Caco-2 (cell line): ENCODE data around the gene STT3B. TPM values are rescaled to one million over a fixed set of nuclear protein-coding genes. Genes with fewer than 3 reads are reported as not detected.

ENCODE experiments used
- BruUV-seq: library from RNA; stranded (reverse); fragments of 400-500 nt; replicated peaks from 2 replicates; lab custom pipeline; 2021; lab: Mats Ljungman, UMichigan
- CTCF ChIA-PET: fragments of 300-600 bp; sonication (Branson Sonifier 250); formaldehyde crosslinking; loops from one replicate; lab custom pipeline; 2022; ENCODE audit warnings: antibody characterized with exemption; lab: Charles Lee
- POLR2A ChIA-PET: fragments of 300-600 bp; sonication (Branson Sonifier 250); formaldehyde crosslinking; loops from one replicate; lab custom pipeline; 2022; ENCODE audit warnings: antibody characterized with exemption; lab: Charles Lee
- DNase-seq, 2 experiments: peaks; one replicate each; pipeline versions ENCODE4 v3.0.0 to v3.0.0-alpha.2; 2020 to 2022
- H3K27me3 ChIP-seq: replicated peaks from 2 replicates; pipeline ENCODE4 v1.6.0; 2011; ENCODE audit warnings: low read length; ENCODE audit not compliant: control insufficient read depth, insufficient read depth
- H3K36me3 ChIP-seq: 2 replicates; pipeline ENCODE4 v1.5.1; 2011; ENCODE audit warnings: low read length; ENCODE audit not compliant: control insufficient read depth, insufficient read depth
- H3K4me1 ChIP-seq: fragments of 250-450 bp; sonication (Bioruptor Pico); 2 replicates; pipeline ENCODE4 v1.5.1; 2020; ENCODE audit warnings: mild to moderate bottlenecking
- H3K4me3 ChIP-seq: 2 replicates; pipeline ENCODE4 v1.5.1; 2011; ENCODE audit warnings: low read depth, mild to moderate bottlenecking, control low read depth, low read length
- H3K9me3 ChIP-seq: fragments of 250-450 bp; sonication (Bioruptor Pico); 2 replicates; pipeline ENCODE4 v1.5.1; 2020; ENCODE audit warnings: mild to moderate bottlenecking, moderate library complexity
- H3K27ac Mint-ChIP-seq: one replicate; pipeline ENCODE4 v1.8.0; 2022; ENCODE audit warnings: mixed read lengths; ENCODE audit not compliant: unreplicated experiment
- H3K27me3 Mint-ChIP-seq: one replicate; pipeline ENCODE4 v1.8.0; 2022; ENCODE audit warnings: mixed read lengths; ENCODE audit not compliant: insufficient read depth, unreplicated experiment
- H3K36me3 Mint-ChIP-seq: one replicate; pipeline ENCODE4 v1.8.0; 2022; ENCODE audit warnings: mild to moderate bottlenecking, mixed read lengths; ENCODE audit not compliant: insufficient read depth, unreplicated experiment
- H3K4me1 Mint-ChIP-seq: one replicate; pipeline ENCODE4 v1.8.0; 2022; ENCODE audit warnings: low read depth, mixed read lengths; ENCODE audit not compliant: unreplicated experiment
- H3K4me3 Mint-ChIP-seq: one replicate; pipeline ENCODE4 v1.8.0; 2022; ENCODE audit warnings: mild to moderate bottlenecking, moderate library complexity, mixed read lengths; ENCODE audit not compliant: unreplicated experiment
- H3K9me3 Mint-ChIP-seq: one replicate; pipeline ENCODE4 v1.8.0; 2022; ENCODE audit warnings: mixed read lengths; ENCODE audit not compliant: unreplicated experiment
- intact Hi-C: fragments of 100-400 bp; cut with micrococcal nuclease; formaldehyde crosslinking; loops from one replicate; pipeline ENCODE4 v1.10.0; 2022; ENCODE audit not compliant: unreplicated experiment
- total RNA-seq: library from RNA; stranded (reverse); gene quantifications from 2 replicates; pipeline ENCODE4 v1.2.3, GENCODE V29; 2022
- TF ChIP-seq, protein P1 (sequence below), 2 experiments: fragments of 200-600 bp in 1 of 2; IDR thresholded peaks; 1 replicate in 1 of 2; 2 replicates in 1 of 2; pipeline versions ENCODE4 v1.5.1 to v1.8.0; 2011 to 2022; ENCODE audit warnings: antibody characterized with exemption in 1 of 2, control low read depth in 1 of 2, inconsistent platforms in 1 of 2, low read depth in 1 of 2, low read length in 1 of 2, mild to moderate bottlenecking in 1 of 2, moderate library complexity in 1 of 2; ENCODE audit not compliant: insufficient read depth in 1 of 2, severe bottlenecking in 1 of 2, unreplicated experiment in 1 of 2

Gene STT3B
- total RNA-seq, 1 experiment from 2014 or later, result 162 TPM

DNA sequence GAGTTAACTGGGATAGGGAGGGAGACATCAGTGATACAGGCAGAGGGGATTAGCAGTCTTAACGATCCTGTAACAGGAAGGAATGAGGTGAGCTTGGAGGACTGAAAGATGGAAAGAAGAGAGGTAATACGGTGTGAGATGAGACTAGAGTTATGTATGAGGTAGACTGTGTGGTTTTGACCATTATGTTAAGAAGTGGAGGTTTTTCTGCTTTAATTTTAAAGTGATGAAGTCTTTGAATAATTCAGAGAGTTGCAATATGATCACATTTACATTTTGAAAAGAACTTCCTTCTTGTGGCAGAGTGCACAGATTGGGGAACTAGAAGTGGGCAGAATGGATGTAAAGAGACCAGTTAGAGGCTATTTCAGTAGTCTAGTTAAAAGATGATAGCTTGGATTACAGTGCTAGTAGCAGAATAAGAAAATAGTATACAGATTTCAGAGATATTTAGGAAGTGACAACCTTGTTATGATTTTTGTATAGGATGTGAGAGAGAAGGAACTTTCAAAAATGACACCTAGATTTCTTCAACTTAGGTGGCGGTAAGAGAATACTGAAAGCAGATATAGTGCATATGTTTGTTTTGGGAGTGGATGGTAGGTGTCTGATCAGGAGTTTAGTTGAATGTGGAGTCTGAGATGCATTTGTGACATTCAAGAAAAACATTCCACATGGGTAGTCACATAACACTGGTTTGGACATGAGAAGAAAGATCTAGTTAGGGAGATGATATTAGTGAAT lies 40.5 kb downstream of the STT3B start:
- H3K27me3 Mint-ChIP-seq, result no peaks in the 10 kb centered on the region
- Histone ChIP-seq H3K9me3 (no peaks in the 10 kb centered on the region), H3K27me3 (no peaks in the 10 kb centered on the region), H3K36me3 (no peaks in the 10 kb centered on the region), H3K4me1 (no peaks in the 10 kb centered on the region), H3K4me3 (no peak overlapping the region)
- TF ChIP-seq, protein P1, sequence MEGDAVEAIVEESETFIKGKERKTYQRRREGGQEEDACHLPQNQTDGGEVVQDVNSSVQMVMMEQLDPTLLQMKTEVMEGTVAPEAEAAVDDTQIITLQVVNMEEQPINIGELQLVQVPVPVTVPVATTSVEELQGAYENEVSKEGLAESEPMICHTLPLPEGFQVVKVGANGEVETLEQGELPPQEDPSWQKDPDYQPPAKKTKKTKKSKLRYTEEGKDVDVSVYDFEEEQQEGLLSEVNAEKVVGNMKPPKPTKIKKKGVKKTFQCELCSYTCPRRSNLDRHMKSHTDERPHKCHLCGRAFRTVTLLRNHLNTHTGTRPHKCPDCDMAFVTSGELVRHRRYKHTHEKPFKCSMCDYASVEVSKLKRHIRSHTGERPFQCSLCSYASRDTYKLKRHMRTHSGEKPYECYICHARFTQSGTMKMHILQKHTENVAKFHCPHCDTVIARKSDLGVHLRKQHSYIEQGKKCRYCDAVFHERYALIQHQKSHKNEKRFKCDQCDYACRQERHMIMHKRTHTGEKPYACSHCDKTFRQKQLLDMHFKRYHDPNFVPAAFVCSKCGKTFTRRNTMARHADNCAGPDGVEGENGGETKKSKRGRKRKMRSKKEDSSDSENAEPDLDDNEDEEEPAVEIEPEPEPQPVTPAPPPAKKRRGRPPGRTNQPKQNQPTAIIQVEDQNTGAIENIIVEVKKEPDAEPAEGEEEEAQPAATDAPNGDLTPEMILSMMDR (IDR thresholded peaks at IDR 0.05; ENCODE audit: insufficient read depth in 1 of 2, low read depth in 1 of 2, low read length in 1 of 2, severe bottlenecking in 1 of 2, unreplicated experiment in 1 of 2), result no peak
- no peaks in the 10 kb centered on the region for H3K9me3 Mint-ChIP-seq
- no peak overlapping the region for H3K27ac Mint-ChIP-seq
- H3K4me1 Mint-ChIP-seq, result peaks cover 11% of the 10 kb centered on the region
- DNase-seq, result no peak
- H3K36me3 Mint-ChIP-seq, result peaks cover 3% of the 10 kb centered on the region
- CTCF ChIA-PET, result no interaction called here
- BruUV-seq, result no TSS peak
- no peak overlapping the region for H3K4me3 Mint-ChIP-seq
- intact Hi-C loops, result no loop called here
- POLR2A ChIA-PET, result no interaction called here

DNA sequence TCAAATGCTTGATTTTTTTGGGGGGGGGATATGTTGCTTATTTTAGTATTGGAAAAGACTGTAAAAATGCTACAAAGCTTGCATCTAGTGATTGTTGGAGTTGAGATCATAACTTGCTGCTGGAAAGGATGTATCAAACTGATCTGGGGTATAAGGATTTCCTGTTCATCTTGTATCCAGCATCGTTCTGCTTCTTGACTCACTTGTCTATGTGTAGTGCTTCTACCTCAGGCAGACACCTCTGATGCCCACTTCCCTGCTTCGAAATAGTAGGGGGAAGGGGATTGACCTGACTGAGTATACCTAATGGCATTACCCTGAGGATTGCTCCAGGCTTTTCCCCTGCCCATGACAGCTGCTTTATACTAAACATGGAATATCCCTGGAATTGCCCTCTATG lies 42.7 kb downstream of the STT3B start:
- no TSS peak for BruUV-seq
- no peak for DNase-seq
- no peaks in the 10 kb centered on the region for H3K36me3 ChIP-seq
- H3K27me3 Mint-ChIP-seq, result no peaks in the 10 kb centered on the region
- no peak overlapping the region for H3K4me3 ChIP-seq
- no peaks in the 10 kb centered on the region for H3K9me3 ChIP-seq
- H3K27me3 ChIP-seq, result no peaks in the 10 kb centered on the region
- TF ChIP-seq, protein P1 (IDR thresholded peaks at IDR 0.05; ENCODE audit: insufficient read depth in 1 of 2, low read depth in 1 of 2, low read length in 1 of 2, severe bottlenecking in 1 of 2, unreplicated experiment in 1 of 2), result no peak
- POLR2A ChIA-PET, result no interaction called here
- H3K4me1 Mint-ChIP-seq, result peaks cover 7% of the 10 kb centered on the region
- 0 out of 2 replicates have a peak, but pooled peaks cover 4% of the 10 kb centered on the region for H3K4me1 ChIP-seq
- no peak overlapping the region for H3K27ac Mint-ChIP-seq
- peaks cover 11% of the 10 kb centered on the region for H3K36me3 Mint-ChIP-seq
- CTCF ChIA-PET, result interaction anchor here (0.7 kb wide), 1 partner anchor 86 kb away, joined by 3 read pairs; no protein-coding TSS in a partner anchor
- H3K4me3 Mint-ChIP-seq, result no peak overlapping the region
- H3K9me3 Mint-ChIP-seq, result no peaks in the 10 kb centered on the region
- intact Hi-C loops, result no loop called here

DNA sequence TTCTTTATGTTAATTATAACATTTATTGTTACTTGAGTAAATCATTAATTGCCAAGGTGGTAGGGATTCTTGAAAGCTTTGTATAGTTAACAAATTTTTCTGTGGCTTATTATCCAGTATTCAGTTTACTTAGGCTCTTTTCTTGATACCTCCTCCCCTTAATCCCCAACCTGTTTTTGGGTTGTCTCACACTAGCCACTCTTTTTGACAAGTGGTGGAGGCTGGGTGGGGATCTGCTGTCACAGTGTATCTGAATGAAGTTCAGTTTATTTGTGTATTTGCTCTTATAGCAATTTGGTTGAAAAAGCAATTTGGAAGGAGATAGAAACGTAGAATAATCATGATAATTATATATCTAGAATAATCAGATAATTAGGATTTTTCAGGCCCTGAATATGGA lies 43.8 kb downstream of the STT3B start:
- H3K36me3 ChIP-seq, result no peaks in the 10 kb centered on the region
- DNase-seq, result no peak
- POLR2A ChIA-PET, result no interaction called here
- no TSS peak for BruUV-seq
- Mint-ChIP-seq H3K27ac (no peak overlapping the region), H3K4me1 (no peaks in the 10 kb centered on the region), H3K36me3 (peaks cover 13% of the 10 kb centered on the region), H3K9me3 (no peaks in the 10 kb centered on the region), H3K27me3 (no peaks in the 10 kb centered on the region), H3K4me3 (no peak overlapping the region)
- TF ChIP-seq, protein P1 (IDR thresholded peaks at IDR 0.05; ENCODE audit: insufficient read depth in 1 of 2, low read depth in 1 of 2, low read length in 1 of 2, severe bottlenecking in 1 of 2, unreplicated experiment in 1 of 2), result no peak
- H3K9me3 ChIP-seq, result no peaks in the 10 kb centered on the region
- CTCF ChIA-PET, result no interaction called here
- no peak overlapping the region for H3K4me3 ChIP-seq
- no peaks in the 10 kb centered on the region for H3K27me3 ChIP-seq
- intact Hi-C loops, result no loop called here
- 0 out of 2 replicates have a peak, but pooled peaks cover 4% of the 10 kb centered on the region for H3K4me1 ChIP-seq
